HG03066 (cell line): Measurements from ENCODE around the gene BAHD1.

Source experiments
- ATAC-seq: cut with Tn5 transposase; IDR thresholded peaks from one replicate; pipeline ENCODE4 v1.9.1; 2021; ENCODE audit warnings: low read depth; ENCODE audit not compliant: unreplicated experiment

Gene BAHD1

DNA sequence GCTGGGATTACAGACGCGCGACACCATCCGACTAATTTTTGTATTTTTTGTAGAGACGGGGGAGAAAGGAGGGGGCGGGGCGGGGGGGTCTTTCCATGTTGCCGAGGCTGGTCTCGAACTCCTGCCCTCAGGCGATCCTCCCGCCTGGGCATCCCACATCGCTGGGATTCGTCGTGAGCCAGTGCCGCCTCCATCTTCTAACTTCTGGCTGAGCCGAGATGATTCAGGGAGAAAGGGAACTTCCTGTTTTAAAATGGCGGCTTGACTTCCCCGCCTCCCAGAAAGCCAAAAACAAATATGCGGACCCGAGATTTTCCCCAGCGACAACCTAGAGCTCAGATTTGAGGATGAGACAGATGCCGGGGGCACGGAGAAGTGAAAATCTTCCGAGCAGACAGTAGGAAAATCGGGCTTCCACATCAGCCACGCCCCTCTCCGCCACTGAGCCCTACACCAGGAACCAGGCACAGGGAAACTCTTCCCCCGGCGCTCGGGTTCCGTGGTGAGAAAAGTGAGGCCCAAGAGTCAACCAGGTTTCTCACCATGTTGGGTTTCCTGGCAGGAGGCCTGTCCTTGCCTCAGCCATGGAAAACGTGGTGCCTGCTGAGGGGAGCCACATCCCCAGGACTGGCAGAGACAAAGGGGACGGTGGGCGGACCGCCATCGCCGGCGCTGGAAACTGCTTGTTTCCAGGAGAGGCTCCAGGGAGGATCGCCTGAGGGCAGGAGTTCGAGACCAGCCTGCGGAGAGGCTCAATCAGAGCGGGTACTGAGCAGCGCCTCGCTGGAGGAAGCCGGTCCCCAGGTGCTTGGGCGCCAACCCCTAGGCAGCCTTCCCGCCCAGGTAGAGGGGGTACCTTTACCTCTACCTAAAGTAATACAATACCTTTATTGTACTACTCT is 48.8 kb downstream of the BAHD1 start:
- no peak for ATAC-seq

DNA sequence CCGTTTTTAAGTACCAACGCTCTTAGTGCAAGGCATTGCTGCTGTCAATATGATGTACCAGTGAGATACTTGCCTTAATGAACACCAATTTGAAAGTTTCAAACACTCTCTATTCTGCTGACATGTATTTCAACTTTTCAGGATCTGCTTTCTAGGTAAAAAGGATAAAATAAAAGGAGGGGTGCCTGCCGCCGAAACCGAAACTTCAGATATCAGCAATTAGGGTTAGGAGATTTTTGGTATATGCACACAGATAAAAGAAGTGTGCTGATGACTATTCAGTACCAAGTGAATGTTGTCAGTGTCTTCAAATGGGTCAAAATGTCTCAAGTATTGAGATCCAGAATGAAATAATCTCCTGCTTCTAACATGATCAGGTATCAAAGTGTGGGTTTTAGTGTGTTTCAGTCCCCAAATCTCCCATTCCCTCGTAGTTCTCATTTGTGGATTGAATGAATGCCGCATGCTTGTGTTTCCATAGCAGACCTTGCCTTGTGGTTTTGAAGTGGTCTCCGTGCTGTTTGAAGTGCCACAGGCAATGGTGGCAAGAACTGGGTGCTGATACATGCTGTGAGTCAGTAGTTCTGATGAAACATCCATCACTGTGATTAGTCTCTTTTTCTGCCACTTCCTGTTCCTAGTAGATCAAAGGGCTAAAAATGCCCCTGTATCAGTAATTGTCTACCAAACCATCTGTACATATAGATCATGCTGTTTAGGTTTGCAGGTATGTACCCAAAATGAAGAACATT is 52.5 kb downstream of the BAHD1 start:
- ATAC-seq, result no peak

DNA sequence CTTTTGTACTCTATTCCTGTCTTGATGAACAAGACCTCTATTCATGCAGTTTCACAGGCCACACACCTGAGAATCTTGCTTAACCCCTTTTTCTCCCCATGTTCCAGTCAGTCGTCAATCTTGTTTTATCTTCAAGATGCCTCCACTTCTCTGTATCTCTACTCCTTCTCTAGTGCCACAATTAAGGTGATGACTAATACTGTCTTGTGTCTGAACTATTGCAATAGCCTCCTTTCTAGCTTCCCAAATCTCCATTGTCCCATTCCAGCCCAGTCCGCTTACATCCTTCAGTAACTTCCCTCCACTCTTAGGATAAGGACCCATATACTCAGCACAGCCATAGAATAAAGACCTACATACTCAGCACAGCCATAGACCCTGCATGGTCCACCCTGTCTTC is 54.8 kb downstream of the BAHD1 start:
- no peak for ATAC-seq

DNA sequence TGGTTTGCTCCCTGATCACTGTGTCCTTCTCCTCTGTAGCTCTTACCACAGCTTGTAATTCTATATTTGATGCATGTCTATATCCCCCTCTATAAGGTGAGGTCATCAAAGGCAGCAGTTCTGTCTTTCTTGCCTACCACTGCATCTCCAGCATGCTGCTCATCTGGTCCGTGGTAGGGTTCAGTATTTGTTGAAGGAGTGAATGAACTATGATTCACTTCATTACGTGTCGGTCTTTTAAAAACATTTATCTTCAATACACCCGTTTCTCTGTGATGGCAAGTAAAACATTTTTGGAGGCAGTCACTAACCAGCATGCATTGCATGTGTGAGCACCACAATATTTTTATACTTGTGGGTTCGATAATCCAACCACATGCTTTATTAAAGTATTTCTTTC is 57.7 kb downstream of the BAHD1 start:
- ATAC-seq, result no peak

DNA sequence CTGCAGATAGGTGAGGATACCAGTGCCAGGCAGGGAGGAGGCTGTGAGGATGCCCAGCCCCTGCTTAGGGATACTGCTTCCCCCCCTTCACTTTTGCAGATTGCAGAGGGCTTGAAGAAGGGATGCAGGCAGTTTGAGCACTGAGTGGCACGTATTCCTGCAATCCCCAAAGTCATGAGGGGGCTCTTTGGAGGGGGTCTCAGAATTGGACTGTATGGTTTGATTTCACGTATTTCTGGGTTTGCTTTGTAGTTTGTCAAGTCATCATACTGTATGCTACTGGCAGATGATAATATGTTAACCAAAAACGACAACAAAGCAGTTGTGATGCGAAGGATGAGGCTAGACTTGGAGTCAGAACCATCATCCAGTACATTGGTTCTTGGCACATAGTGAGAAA is 58.1 kb downstream of the BAHD1 start:
- no peak for ATAC-seq

DNA sequence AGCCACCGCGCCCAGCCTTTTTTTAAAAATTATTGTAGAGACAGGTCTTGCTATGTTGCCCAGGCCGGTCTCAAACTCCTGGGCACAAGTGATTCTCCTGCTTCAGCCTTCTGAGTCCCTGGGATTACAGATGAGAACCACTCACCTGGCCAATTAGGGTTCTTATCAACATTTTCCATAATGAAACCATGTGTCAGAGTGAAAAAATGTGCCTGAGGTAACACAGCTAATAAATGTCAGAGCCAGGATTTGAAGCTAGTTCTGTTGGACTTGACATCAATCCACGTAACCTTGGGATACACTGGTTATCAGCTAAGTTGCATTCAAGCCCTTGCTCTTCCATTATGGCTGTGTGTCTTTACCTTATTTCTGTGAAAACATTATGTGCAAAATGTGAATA is 59.2 kb downstream of the BAHD1 start:
- no peak for ATAC-seq

DNA sequence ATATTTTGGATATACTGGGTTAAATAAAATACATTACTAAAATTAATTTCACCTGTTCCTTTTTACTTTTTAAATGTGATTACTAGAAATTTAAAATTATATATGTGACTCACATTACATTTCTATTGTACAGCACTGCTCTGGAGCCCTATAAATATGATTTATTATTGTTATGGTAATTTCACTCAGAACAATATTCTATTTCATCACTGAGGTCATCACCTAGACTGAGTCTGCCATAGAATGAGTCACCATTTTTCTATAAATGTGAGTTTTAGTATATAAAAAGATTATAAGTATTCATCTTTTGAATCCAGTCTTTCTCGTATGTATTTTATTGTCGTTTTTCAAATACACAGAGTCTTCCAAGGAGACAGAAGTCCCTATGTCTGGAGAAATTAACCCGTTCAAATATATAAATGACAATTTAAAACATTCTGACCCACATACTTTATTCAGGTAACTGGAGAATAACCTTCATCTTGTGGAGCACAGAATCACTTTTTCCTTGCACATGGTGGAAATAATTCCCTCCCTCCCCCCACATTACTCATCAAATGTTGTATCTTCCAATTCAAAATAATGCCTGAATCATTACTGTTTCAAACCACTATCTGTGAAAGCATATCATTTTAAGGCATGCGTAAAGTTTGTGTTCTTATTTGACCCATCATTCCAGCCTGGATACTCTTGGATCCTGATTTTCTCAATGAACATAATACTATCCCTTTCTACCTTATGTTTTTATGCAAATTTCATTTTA is 60.0 kb downstream of the BAHD1 start:
- ATAC-seq, result no peak

DNA sequence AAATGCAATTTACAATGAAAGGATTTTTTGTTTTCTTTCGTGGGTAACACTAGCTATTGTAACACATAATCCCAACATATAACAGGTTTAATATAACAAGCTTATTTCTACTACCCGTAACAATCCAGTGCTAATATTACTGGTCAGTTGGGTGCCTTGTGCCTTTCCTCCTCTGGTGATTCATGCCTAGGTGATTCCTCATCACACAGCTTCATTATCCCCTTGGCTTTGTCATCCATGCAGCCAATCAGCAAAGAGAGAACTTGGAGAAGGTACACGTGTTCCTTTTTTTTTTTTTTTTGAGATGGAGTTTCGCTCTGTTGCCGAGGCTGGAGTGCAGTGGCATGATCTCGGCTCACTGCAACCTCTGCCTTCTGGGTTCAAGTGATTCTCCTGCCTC is 60.7 kb downstream of the BAHD1 start:
- ATAC-seq, result no peak

DNA sequence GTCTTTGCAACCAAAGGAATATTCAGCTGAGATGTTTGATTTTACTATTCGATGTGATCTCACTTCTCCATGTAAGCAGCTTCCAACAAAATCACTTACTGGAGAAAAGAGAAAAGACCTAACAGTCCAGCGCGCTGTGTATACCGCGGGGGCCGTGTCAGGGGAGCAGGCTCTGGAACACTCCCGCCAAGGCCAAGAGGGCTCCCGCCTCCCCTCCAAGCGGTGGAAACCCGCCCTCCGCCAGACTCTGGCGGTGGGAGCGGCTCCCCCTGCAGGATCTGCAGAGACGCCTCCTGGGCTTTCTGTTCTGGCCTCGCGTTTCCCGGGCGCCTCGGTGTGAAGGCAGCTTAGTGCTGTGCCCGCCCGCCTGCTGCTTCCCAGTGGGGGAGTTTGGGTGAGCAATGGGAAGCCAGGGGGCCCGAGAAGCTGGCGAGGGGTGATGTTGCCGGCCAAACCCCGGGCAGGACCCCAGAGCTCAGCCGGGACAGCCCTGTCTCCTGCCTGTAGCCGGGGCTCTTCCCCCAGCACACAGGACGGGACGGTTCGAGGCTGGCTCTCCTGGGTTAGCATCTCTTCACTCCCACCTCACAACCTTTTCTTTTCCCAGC is 66.3 kb downstream of the BAHD1 start:
- ATAC-seq, result no peak

DNA sequence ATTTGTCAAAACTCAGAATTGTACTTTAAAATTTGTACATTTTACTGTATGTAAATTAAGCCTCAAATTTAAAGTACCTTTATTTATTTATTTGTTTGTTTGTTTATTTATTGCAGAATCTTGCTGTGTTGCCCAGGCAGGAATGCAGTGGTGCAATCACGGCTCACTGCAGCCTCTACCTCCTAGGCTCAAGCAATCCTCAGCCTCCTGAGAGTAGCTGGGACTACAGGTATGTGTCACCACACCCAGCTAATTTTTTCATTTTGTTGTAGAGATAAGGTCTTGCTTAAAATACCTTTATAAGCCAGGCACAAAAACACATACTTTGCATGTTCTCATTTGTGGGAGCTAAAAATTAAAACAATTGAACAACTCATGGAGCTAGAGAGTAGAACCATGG is 67.5 kb downstream of the BAHD1 start:
- no peak for ATAC-seq

DNA sequence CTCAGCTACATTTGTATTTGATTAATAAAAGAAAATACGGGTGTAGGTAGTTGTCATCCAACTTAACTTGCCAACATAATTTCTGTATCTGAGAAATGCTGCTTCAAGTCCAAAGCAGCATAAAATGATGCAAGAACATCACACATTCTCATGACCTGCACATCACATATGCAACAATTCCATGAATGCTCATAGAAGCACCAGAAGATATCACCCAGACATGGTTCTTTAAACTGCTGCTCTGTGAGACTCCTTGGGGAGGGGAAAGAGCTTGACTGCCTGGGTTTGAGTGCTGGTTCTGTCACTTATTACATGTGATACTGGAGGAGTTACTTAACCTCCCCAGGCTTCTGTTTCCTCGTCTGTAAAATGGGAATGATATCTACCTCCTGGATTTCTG is 69.4 kb downstream of the BAHD1 start:
- ATAC-seq, result no peak

DNA sequence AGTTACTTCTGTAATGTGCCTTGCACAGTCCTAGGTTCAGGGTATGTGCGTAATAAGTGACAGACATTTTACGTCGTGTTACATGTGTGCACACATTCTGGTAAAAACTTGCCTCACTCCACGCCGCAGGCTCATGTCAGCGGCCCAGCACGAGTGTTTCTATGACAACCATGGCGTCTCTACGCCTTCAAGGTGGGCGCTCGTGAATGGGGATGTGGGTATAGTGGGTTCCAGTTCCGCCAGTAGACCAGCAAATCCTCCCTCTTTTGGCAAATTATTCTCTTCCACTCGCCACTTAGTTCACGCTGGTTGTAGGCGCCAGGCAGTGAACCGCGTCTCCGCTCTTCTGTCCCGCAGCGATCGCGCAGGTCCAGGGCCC is 70.3 kb downstream of the BAHD1 start:
- ATAC-seq, result no peak

DNA sequence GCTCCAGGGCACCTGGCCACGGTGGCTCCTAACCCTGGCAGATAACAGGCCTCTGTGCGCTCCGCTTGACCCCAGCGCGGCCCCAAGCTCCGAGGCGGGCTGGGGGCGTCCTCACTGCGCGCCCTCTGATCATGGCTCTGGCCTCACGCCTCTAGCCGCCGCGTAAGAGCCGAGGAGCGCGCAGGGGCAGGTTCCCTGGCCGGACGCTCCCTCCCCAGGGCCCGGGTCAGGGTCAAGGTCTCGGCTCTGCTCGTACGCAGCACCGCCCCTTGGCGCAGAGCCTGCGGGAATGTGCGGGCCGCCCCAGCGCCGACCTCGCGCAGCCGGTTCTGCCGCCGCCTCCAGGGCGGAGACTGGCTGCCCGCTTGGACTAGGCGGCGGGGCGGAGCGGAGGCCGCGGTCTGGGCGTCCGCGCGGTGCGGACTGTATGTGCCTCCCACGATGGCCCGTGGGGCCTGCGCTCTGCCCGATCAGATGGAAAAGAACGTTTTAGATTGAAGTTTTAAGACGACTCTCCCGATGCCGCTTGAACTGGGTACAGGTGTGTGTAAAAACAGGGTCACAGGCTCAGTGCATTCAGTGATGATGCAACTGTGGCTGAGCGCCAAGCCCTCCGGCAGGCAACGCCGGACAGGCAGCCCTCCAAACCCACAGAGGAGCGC is 70.8 kb downstream of the BAHD1 start:
- no peak for ATAC-seq

DNA sequence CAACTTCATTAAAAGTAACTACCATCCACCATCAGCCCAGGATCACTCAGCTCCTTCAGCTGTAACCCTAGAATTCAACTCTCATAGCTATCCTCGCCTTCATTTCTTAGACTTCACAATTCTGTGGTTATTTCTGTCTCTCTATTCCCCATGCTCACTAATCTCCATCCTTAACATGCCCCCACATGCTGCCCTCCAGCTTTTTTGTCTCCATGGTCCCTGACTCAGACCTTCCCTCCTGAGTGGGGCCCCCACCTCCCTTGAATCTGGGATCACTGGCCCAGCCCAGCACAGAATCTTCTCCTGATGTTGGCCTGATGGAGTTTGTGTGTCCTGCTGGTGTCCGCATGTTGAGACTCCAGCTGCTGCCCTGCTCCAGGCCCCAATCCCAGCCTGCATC is 71.7 kb downstream of the BAHD1 start:
- no peak for ATAC-seq

DNA sequence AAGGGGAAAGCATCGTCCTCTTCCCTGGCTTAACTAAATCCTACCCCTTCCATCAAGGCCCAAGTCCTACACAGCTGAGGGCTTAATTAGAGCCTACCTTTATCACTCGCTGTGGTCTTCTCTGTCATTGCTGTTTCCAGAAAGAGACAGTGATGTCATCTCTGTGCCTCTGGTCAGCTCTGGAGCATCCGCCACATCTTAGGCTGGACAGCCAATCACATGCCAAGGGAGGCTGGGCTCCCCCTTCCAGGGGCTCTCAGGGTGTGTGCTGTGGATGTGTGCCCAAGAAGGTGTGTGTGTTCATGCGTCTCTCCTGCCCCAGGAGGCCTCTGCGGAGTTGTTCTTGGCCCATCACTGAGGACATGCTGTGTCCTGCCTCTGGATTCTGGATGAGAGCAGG is 72.9 kb downstream of the BAHD1 start:
- ATAC-seq, result no peak

DNA sequence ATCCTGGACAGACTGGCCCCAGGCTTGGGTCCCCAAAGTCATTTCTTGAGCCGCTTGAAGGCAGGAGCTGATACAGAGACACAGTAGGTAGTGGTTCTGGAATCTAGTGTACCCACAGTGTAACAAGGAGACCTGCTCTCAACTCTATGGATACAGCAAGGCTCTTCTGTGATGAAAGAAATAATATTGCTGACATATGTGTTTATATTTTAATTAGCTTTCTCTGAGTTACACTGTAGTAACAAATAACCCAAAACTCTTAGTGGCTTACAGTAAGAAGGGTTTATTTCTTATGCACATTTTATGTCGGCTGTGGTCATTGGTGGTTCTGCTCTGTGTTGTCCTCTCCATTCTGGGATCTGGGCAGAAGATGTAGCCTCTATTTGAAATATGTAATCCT is 75.6 kb downstream of the BAHD1 start:
- no peak for ATAC-seq
